ENCODE measurements around the gene RAPGEF6.

GRCh38 chr5:131613423-131613822 lies 21.6 kb downstream of the RAPGEF6 start:
- TF ChIP-seq POLR2A (IDR thresholded peaks at IDR 0.05) (no peak), CTCF (IDR thresholded peaks at IDR 0.05) (no peak)
